Adrenal gland (tissue), 5 donors: ENCODE results near the gene FCN1.

Experiments
- CTCF ChIP-seq, 6 experiments: fragments of 450-650 bp in 4 of 6; fragments of 200-600 bp in 2 of 6; sonication (generic) in 1 of 6; IDR thresholded peaks; 1 replicate in 5 of 6; 2 replicates in 1 of 6; pipeline versions ENCODE4 v1.5.1 to v1.8.0; 2016 to 2021; ENCODE audit warnings: antibody characterized with exemption in 6 of 6, mild to moderate bottlenecking in 2 of 6, moderate library complexity in 1 of 6
- POLR2A ChIP-seq, 2 donors: fragments of 450-650 bp; IDR thresholded peaks; one replicate each; pipeline ENCODE4 v1.6.1; 2017; ENCODE audit warnings: antibody characterized with exemption in 2 of 2, mild to moderate bottlenecking in 2 of 2, moderate library complexity in 1 of 2
- donor health status: DM: no; HTN: no; CAD: no.

DNA sequence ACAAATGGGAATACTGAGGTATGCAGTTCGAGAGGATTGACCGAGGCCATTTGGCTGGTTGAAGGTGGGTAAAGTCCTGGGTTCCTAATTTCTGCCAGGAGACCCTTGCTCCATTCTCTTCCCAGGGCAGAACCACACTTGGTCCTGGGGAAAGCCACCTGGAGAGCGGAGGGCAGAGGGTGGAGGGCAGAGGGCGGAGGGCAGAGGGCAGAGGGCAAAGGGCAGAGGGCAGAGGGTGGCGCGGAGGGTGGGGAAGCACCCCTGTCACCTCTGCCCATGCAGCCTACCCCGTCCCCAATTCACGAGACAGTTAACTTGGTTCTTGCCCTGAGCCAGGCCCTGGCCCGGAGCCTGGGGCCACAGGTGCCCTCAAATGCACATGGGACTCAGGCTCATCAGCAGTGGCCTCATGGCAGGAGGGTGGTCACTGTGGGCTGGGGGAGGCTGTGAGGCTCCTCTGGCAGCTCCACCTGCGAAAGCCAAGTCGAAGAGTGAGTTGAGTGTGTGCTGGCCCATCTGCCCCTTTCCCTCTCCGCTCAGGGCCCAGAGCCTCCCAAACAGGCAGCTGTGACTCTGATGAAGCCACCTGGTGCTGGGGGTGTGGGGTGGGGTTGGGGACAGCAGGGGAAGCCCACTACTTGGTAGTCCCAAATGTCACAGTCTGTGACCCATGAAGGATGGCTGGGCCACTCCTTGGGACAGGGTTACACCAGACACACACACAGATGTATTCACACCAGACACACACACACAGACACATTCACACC lies 28.0 kb upstream of the FCN1 start:
- TF ChIP-seq CTCF (IDR thresholded peaks at IDR 0.05) (no peak), POLR2A (IDR thresholded peaks at IDR 0.05) (no peak)
